GM12878 (cell line): ENCODE data around the gene ABCC1. TPM values are rescaled to one million over a fixed set of nuclear protein-coding genes. Genes with fewer than 3 reads are reported as not detected.
"Not testable (repeated sequence)": the region's sequence is repeated elsewhere in the genome, so short reads cannot be mapped to it uniquely, and the experiment has no call there.

ENCODE experiments used
- ATAC-seq: fragments of 200-7000 bp; cut with Tn5 transposase; 3 replicates; pipeline ENCODE4 v1.9.1; 2020; ENCODE audit warnings: mild to moderate bottlenecking, moderate library complexity
- BruUV-seq: library from RNA; stranded (reverse); fragments of 400-500 nt; replicated peaks from 2 replicates; lab custom pipeline; 2021; lab: Mats Ljungman, UMichigan
- CTCF ChIA-PET: fragments of 300-600 bp; sonication (Branson Sonifier 250); formaldehyde crosslinking; extraction: SDS; loops from one replicate; lab custom pipeline; 2021; ENCODE audit warnings: inconsistent platforms; lab: Yijun Ruan, JAX
- POLR2A ChIA-PET: fragments of 350-600 bp; formaldehyde crosslinking; extraction: SDS; loops from one replicate; lab custom pipeline; 2021; ENCODE audit warnings: inconsistent platforms; lab: Charles Lee
- RAD21 ChIA-PET: fragments of 300-600 bp; sonication (Branson Sonifier 250); formaldehyde crosslinking; loops from one replicate; lab custom pipeline; 2023; ENCODE audit warnings: antibody characterized with exemption; ENCODE audit not compliant: unreplicated experiment; lab: Charles Lee
- SMC1A ChIA-PET: fragments of 300-600 bp; sonication (Branson Sonifier 250); formaldehyde crosslinking; loops from one replicate; lab custom pipeline; 2023; ENCODE audit not compliant: unreplicated experiment, uncharacterized antibody; lab: Charles Lee
- DNase-seq: peaks from one replicate; pipeline ENCODE4 v3.0.0-alpha.2; 2011; ENCODE audit warnings: low read depth, low spot score
- FAIRE-seq: peaks from 3 replicates; lab custom pipeline; 2011; peaks lifted over from hg19 to GRCh38; lab: Jason Lieb, UNC
- H2AFZ ChIP-seq: 2 replicates; pipeline ENCODE4 v1.6.0; 2011; ENCODE audit warnings: low read depth, low read length, control low read depth; ENCODE audit not compliant: control insufficient read depth
- H3K27ac ChIP-seq: 2 replicates; pipeline ENCODE4 v1.5.1; 2011; ENCODE audit warnings: control low read depth; ENCODE audit not compliant: control insufficient read depth, insufficient read depth
- H3K27me3 ChIP-seq, 2 experiments: replicated peaks in 1 of 2; 2 replicates each; pipeline versions ENCODE4 v1.6.0 to v1.6.1; 2011; ENCODE audit warnings: low read length in 1 of 2; ENCODE audit not compliant: control insufficient read depth in 2 of 2, insufficient read depth in 2 of 2
- H3K36me3 ChIP-seq, 2 experiments: 2 replicates each; pipeline ENCODE4 v1.5.1; 2011; ENCODE audit warnings: low read length in 1 of 2; ENCODE audit not compliant: control insufficient read depth in 2 of 2, insufficient read depth in 2 of 2
- H3K4me1 ChIP-seq: 2 replicates; pipeline ENCODE4 v1.6.1; 2011; ENCODE audit warnings: mild to moderate bottlenecking, low read length, moderate library complexity, mixed read lengths; ENCODE audit not compliant: control insufficient read depth, insufficient read depth
- H3K4me2 ChIP-seq: 2 replicates; pipeline ENCODE4 v1.6.0; 2011; ENCODE audit warnings: control low read depth; ENCODE audit not compliant: control insufficient read depth, insufficient read depth
- H3K4me3 ChIP-seq: fragments of 200-600 bp; sonication (generic); 2 replicates; pipeline ENCODE4 v1.5.1; 2016
- H3K79me2 ChIP-seq: 2 replicates; pipeline ENCODE4 v1.6.0; 2011; ENCODE audit warnings: low read length; ENCODE audit not compliant: control insufficient read depth, insufficient read depth
- H3K9ac ChIP-seq: 2 replicates; pipeline ENCODE4 v1.8.0; 2011; ENCODE audit warnings: low read length, control low read depth, mixed read lengths; ENCODE audit not compliant: control insufficient read depth, insufficient read depth
- H3K9me3 ChIP-seq: replicated peaks from 3 replicates; pipeline ENCODE4 v1.5.1; 2011; ENCODE audit warnings: mild to moderate bottlenecking, low read length; ENCODE audit not compliant: control insufficient read depth, insufficient read depth
- H4K20me1 ChIP-seq: 2 replicates; pipeline ENCODE4 v1.6.0; 2011; ENCODE audit not compliant: control insufficient read depth, insufficient read depth
- CBX3 ChIP-seq: fragments of 200-600 bp; sonication (generic); IDR thresholded peaks from 2 replicates; pipeline ENCODE4 v1.6.1; 2016; ENCODE audit warnings: low read depth, borderline replicate concordance
- CBX5 ChIP-seq: sonication (generic); IDR thresholded peaks from 2 replicates; pipeline ENCODE4 v1.6.1; 2016; ENCODE audit warnings: low read depth, moderate library complexity, mild to moderate bottlenecking, inconsistent platforms
- CUX1 ChIP-seq: IDR thresholded peaks from 2 replicates; pipeline ENCODE4 v1.6.1; 2012; ENCODE audit warnings: improper control_type of control experiment, low read depth, low read length; ENCODE audit not compliant: insufficient replicate concordance
- EZH2 ChIP-seq: IDR thresholded peaks from 2 replicates; pipeline ENCODE4 v1.6.1; 2012; ENCODE audit warnings: low read depth, mild to moderate bottlenecking, control low read depth, inconsistent platforms, low read length, borderline replicate concordance; ENCODE audit not compliant: control insufficient read depth
- KLF5 ChIP-seq: fragments of 450-650 bp; IDR thresholded peaks from 2 replicates; pipeline ENCODE4 v1.6.1; 2014; ENCODE audit warnings: mild to moderate bottlenecking; ENCODE audit not compliant: partially characterized antibody
- MTA2 ChIP-seq: fragments of 450-650 bp; IDR thresholded peaks from 2 replicates; pipeline ENCODE4 v1.6.1; 2016; ENCODE audit warnings: low read depth, mild to moderate bottlenecking, moderate library complexity
- NFIC ChIP-seq: IDR thresholded peaks from 2 replicates; pipeline ENCODE4 v1.6.1; 2012; ENCODE audit warnings: low read depth, mild to moderate bottlenecking, inconsistent platforms, low read length, moderate library complexity
- PAX8 ChIP-seq: fragments of 450-650 bp; IDR thresholded peaks from 2 replicates; pipeline ENCODE4 v1.6.1; 2017; ENCODE audit warnings: mild to moderate bottlenecking, moderate library complexity
- ZBTB4 ChIP-seq: fragments of 450-650 bp; formaldehyde crosslinking; IDR thresholded peaks from 2 replicates; pipeline ENCODE4 v1.4.0; 2022; ENCODE audit warnings: mild to moderate bottlenecking, moderate library complexity
- WGBS: methylation state at CpG from one replicate; pipeline ENCODE4 v1.1.6; 2016; ENCODE audit warnings: low lambda C conversion rate; ENCODE audit not compliant: insufficient replicate concordance, insufficient coverage; ENCODE audit errors: missing lambda C conversion rate; 5-methylcytosine and 5-hydroxymethylcytosine counted together
- in situ Hi-C: fragments of 300-500 bp; cut with MboI; formaldehyde crosslinking; loops from 9 replicates; pipeline ENCODE4 v1.14.3; 2018; ENCODE audit warnings: mixed read lengths
- intact Hi-C: fragments of 100-400 bp; cut with micrococcal nuclease; formaldehyde crosslinking; loops from one replicate; pipeline ENCODE4 v1.14.2; 2022; ENCODE audit not compliant: unreplicated experiment
- polyA plus RNA-seq, 11 experiments: library from polyadenylated mRNA; depleted of rRNA in 4 of 11; unstranded in 6 of 11; stranded (reverse) in 5 of 11; fragments of >200 nt; fragmentation: Nextera tagmentation in 4 of 11; fragmentation: Illumina TruSeq in 1 of 11; extraction: Ambion mirVana in 4 of 11; extraction: Trizol in 1 of 11; gene quantifications; 1 replicate in 1 of 11; 2 replicates in 10 of 11; pipeline versions ENCODE4 v1.2.1 to v1.2.3, GENCODE V29; 2011 to 2016; ENCODE audit warnings: inconsistent platforms in 2 of 11, missing spikeins in 2 of 11, low read depth in 1 of 11
- total RNA-seq, 4 experiments: library from RNA; depleted of rRNA in 3 of 4; stranded (reverse); fragments of >200 nt in 3 of 4; fragmentation: Illumina TruSeq in 1 of 4; extraction: Trizol in 1 of 4; gene quantifications; 2 replicates each; pipeline versions ENCODE4 v1.2.1 to v1.2.3, GENCODE V29; 2013 to 2021

Gene ABCC1
- total and polyA plus RNA-seq, 10 of the 15 experiments (the other 5 are each of a cell fraction or from before 2014, with no cell fraction given): 3.2 to 44.6 (median 14.5) TPM

GRCh38 chr16:15982194-15982915 is 32.9 kb downstream of the ABCC1 start:
- in situ Hi-C loops: not testable (repeated sequence)

GRCh38 chr16:15983898-15984297 is 34.5 kb downstream of the ABCC1 start:
- no peak overlapping the region for H3K4me3 ChIP-seq
- no peaks in the 10 kb centered on the region; the same call in 1 of the 2 replicates for H4K20me1 ChIP-seq
- SMC1A ChIA-PET: no interaction called here
- no peak overlapping the region for H3K4me2 ChIP-seq
- in situ Hi-C loops: no loop called here
- no peak overlapping the region for H3K27ac ChIP-seq
- no peak for ATAC-seq
- peaks cover 43% of the 10 kb centered on the region for H3K79me2 ChIP-seq
- no peak for FAIRE-seq
- H3K27me3 ChIP-seq: no peaks in the 10 kb centered on the region
- intact Hi-C loops: no loop called here
- RAD21 ChIA-PET: no interaction called here
- H3K9me3 ChIP-seq: peaks cover 29% of the 10 kb centered on the region
- POLR2A ChIA-PET: no interaction called here
- H2AFZ ChIP-seq: no peak overlapping the region
- H3K36me3 ChIP-seq: peaks cover 10 to 11% of the 10 kb centered on the region in 2 experiments
- H3K4me1 ChIP-seq: no peaks in the 10 kb centered on the region
- 98% methylated on average over 5 of the region's 5 CpGs for WGBS
- no peak for DNase-seq
- H3K9ac ChIP-seq: no peak overlapping the region
- CTCF ChIA-PET: no interaction called here
- BruUV-seq: no TSS peak
- TF ChIP-seq MTA2 (no peak), PAX8 (no peak), CUX1 (no peak), ZBTB4 (CRISPR knock-in tag) (no peak), EZH2 (no peak), NFIC (no peak)

More at GRCh38 chr16:15982194-15982915, 32.9 kb downstream of the ABCC1 start:
- H3K4me3 ChIP-seq, SMC1A ChIA-PET, CTCF ChIA-PET, H3K4me1 ChIP-seq, H2AFZ ChIP-seq, POLR2A ChIA-PET, RAD21 ChIA-PET, DNase-seq, BruUV-seq, H3K27ac ChIP-seq, H4K20me1 ChIP-seq, H3K4me2 ChIP-seq, FAIRE-seq, intact Hi-C loops, H3K9ac ChIP-seq, ATAC-seq, H3K27me3 ChIP-seq: not testable (repeated sequence)
- Histone ChIP-seq H3K36me3 (peaks cover 14 to 20% of the 10 kb centered on the region in 2 experiments), H3K79me2 (peaks cover 46% of the 10 kb centered on the region), H3K9me3 (peaks cover 44% of the 10 kb centered on the region)
- 97% methylated on average over 4 of the region's 5 CpGs for WGBS
- TF ChIP-seq CBX3: 0 out of 2 replicates have a peak, but pooled peaks have one; percentile 49
- peak; percentile 73 for TF ChIP-seq KLF5
- peak; percentile 87; the same call in 1 of the 2 replicates for TF ChIP-seq CBX5
